ENCODE data around the gene SEPTIN3. TPM values are rescaled to one million over a fixed set of nuclear protein-coding genes. Genes with fewer than 3 reads are reported as not detected.

Gene SEPTIN3
- total RNA-seq, 3 donors from 2014 or later = 0.16 to 2.2 (median 1.6) TPM

DNA sequence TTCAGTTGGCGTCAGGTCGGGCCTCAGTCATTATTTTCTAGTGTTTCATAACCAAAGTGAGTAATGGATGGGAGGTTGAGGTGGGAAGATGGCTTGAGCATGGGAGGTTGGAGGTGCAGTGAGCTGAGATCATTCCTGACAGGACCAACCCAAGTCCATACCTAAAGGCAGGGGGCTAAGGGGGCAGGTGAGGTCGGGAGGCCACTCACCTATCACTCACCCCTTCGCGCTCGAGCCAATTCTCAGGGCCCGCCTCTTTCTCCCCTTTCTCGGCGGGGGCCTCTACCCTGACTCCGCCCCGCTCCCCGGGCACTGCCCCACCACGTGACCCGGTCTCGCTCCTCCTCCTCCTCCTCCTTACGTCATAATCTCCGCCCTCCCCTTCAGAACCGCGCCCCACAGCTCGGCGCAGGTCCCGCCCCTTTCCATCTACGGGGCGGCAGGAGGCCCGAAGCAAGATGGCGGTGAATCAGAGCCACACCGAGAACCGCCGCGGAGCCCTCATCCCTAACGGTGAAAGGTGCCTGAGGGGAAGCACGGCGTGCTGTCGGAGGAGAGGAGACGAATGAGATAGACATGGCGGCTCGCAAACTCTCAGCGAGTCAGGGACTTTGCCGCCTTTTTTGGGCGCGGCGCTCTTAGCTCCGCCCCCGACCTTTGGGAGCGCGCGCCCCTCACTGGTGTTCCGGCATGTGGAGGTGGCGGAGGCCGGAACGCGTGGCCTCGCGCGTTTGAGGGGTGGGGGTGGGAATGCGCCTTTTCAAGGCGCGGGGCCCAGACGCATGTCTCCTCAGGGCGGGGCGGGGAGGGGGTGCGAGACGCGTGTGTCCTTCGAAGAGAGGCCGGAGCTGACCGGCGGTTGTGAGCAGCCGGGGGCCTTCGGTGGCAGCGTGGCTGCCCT is 29.4 kb downstream of the SEPTIN3 start, which contains the start of gene WBP2NL:
TSS of gene WBP2NL (plus strand) at position 428 of the 901 bp plus-strand sequence. CDS start at position 459, 31 bp downstream.
- intact Hi-C loops (cut with DNase I; ENCODE audit: low total_unique reads) = no loop called here
- no peaks in the 10 kb centered on the region for H3K27me3 ChIP-seq
- peak within 1 kb of the TSS; percentile 38 to 72 (median 60) for H3K4me3 ChIP-seq
- H3K27ac ChIP-seq = peak within 1 kb of the TSS; percentile 77 to 79
- H3K4me1 ChIP-seq = no peaks in the 10 kb centered on the region
- no peaks in the 10 kb centered on the region for H3K9me3 ChIP-seq
- TF ChIP-seq, protein P1, sequence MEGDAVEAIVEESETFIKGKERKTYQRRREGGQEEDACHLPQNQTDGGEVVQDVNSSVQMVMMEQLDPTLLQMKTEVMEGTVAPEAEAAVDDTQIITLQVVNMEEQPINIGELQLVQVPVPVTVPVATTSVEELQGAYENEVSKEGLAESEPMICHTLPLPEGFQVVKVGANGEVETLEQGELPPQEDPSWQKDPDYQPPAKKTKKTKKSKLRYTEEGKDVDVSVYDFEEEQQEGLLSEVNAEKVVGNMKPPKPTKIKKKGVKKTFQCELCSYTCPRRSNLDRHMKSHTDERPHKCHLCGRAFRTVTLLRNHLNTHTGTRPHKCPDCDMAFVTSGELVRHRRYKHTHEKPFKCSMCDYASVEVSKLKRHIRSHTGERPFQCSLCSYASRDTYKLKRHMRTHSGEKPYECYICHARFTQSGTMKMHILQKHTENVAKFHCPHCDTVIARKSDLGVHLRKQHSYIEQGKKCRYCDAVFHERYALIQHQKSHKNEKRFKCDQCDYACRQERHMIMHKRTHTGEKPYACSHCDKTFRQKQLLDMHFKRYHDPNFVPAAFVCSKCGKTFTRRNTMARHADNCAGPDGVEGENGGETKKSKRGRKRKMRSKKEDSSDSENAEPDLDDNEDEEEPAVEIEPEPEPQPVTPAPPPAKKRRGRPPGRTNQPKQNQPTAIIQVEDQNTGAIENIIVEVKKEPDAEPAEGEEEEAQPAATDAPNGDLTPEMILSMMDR (IDR thresholded peaks at IDR 0.05) = no peak
- TF ChIP-seq POLR2A (IDR thresholded peaks at IDR 0.05) = peak; percentile 51
- TF ChIP-seq POLR2AphosphoS5 (IDR thresholded peaks at IDR 0.05) = peak in 2 of 3 donors; percentile 68 to 97
- DNase-seq (ENCODE audit: low spot score in 2 of 2) = peak; percentile 87 to 88
- no peaks in the 10 kb centered on the region for H3K36me3 ChIP-seq

DNA sequence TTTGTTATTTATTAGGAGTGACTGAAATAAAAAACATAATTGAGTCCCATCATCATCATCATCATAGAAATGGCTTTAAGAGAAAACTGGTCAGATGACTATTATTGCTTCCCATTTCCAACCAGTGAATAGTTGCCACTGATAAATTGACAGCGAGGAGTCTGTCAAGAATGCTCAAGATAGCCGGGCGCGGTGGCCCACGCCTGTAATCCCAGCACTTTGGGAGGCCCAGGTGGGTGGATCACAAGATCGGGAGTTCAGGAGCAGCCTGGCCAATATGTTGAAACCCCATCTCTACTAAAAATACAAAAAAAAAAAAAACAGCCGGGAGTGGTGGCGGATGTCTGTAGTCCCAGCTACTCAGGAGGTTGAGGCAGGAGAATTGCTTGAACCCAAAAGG is 31.2 kb downstream of the SEPTIN3 start:
- Histone ChIP-seq H3K4me1 (no peaks in the 10 kb centered on the region), H3K36me3 (no peaks in the 10 kb centered on the region), H3K9me3 (peaks cover 1 to 7% of the 10 kb centered on the region in 2 donors), H3K4me3 (no peak overlapping the region), H3K27me3 (no peaks in the 10 kb centered on the region), H3K27ac (no peak overlapping the region)
- intact Hi-C loops (cut with DNase I; ENCODE audit: low total_unique reads) = no loop called here
- no peak for DNase-seq (ENCODE audit: low spot score in 2 of 2)
- TF ChIP-seq, protein P1 (IDR thresholded peaks at IDR 0.05) = no peak
- TF ChIP-seq POLR2AphosphoS5 (IDR thresholded peaks at IDR 0.05) (no peak), POLR2A (IDR thresholded peaks at IDR 0.05) (no peak)

DNA sequence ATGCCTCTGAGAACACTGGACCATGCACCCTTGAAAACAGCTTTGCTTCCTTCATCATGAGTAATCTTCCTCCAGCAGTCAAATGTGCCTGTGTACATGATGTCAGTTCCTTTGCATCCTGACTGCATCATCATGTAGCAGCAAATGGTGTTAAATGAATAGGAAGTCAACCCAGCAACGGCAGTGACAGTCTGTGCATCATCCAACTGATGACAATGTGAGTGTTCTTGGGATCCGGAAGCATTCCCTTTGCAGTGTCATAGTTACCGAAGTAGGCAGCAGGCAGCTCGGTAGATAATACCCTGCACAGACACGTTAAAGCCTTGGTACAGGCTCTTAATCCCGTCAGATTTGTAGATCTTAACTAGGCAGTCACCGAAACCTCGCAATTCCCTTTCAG is 31.9 kb downstream of the SEPTIN3 start:
- Histone ChIP-seq H3K4me1 (no peaks in the 10 kb centered on the region), H3K9me3 (peaks cover 6 to 10% of the 10 kb centered on the region in 2 donors), H3K27me3 (no peaks in the 10 kb centered on the region), H3K36me3 (no peaks in the 10 kb centered on the region), H3K4me3 (no peak overlapping the region), H3K27ac (no peak overlapping the region)
- no peak for DNase-seq (ENCODE audit: low spot score in 2 of 2)
- no peak for TF ChIP-seq POLR2A (IDR thresholded peaks at IDR 0.05)
- TF ChIP-seq, protein P1 (IDR thresholded peaks at IDR 0.05) = no peak
- no peak for TF ChIP-seq POLR2AphosphoS5 (IDR thresholded peaks at IDR 0.05)
- intact Hi-C loops (cut with DNase I; ENCODE audit: low total_unique reads) = no loop called here

DNA sequence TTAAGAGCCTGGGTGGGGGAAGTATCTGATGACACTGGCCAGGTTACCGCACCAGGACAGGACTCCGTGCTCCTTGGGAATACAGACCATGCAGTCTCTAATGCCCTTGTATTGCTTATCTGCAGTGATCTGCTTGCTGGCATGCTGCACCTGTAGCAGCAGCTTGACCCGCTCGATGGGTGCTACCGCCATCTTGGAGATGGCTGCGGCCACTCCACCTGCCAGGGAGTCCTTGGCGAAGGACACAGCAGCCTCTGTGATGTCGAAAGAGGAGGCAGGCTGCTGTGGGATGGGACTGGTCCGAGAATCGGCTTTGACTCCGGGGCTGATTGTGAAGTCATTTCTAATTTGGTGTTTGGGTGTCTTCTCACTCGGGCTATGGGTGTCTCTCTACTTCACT is 32.5 kb downstream of the SEPTIN3 start:
- Histone ChIP-seq H3K4me1 (no peaks in the 10 kb centered on the region), H3K4me3 (no peak overlapping the region), H3K36me3 (no peaks in the 10 kb centered on the region), H3K27me3 (no peaks in the 10 kb centered on the region), H3K27ac (no peak overlapping the region), H3K9me3 (peaks cover 6 to 10% of the 10 kb centered on the region in 2 donors)
- DNase-seq (ENCODE audit: low spot score in 2 of 2) = no peak
- TF ChIP-seq, protein P1 (IDR thresholded peaks at IDR 0.05) = no peak
- TF ChIP-seq POLR2AphosphoS5 (IDR thresholded peaks at IDR 0.05) (no peak), POLR2A (IDR thresholded peaks at IDR 0.05) (no peak)
- intact Hi-C loops (cut with DNase I; ENCODE audit: low total_unique reads) = no loop called here

DNA sequence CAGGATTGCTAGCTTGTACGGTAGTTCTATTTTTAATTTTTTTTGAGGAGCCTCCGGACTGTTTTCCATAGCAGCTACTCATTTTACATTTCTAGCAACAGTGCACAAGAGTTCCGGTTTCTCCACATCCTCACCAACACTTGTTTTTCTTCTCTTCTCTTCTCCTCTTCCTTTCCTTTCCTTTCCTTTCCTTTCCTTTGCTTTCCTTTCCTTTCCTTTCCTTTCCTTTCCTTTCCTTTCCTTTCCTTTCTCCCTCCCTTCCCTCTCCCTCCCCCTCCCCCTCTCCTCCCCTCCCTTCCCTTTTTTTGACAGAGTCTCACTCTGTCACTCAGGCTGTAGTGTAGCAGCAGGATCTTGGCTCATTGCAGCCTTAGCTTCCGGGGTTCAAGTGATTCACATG is 38.7 kb downstream of the SEPTIN3 start:
- no peaks in the 10 kb centered on the region for H3K27me3 ChIP-seq
- no peaks in the 10 kb centered on the region for H3K4me1 ChIP-seq
- TF ChIP-seq POLR2AphosphoS5 (IDR thresholded peaks at IDR 0.05) (no peak), POLR2A (IDR thresholded peaks at IDR 0.05) (no peak)
- TF ChIP-seq, protein P1 (IDR thresholded peaks at IDR 0.05) = no peak
- no peak overlapping the region for H3K27ac ChIP-seq
- H3K4me3 ChIP-seq = no peak overlapping the region
- intact Hi-C loops (cut with DNase I; ENCODE audit: low total_unique reads) = no loop called here
- no peaks in the 10 kb centered on the region for H3K36me3 ChIP-seq
- H3K9me3 ChIP-seq = peaks cover 25 to 34% of the 10 kb centered on the region in 2 donors
- DNase-seq (ENCODE audit: low spot score in 2 of 2) = no peak
